GM19351 (cell line): ENCODE measurements around the gene PSEN1.

Experiments used
- ATAC-seq: cut with Tn5 transposase; IDR thresholded peaks from one replicate; pipeline ENCODE4 v1.9.1; 2021; ENCODE audit warnings: mild to moderate bottlenecking, moderate library complexity; ENCODE audit not compliant: unreplicated experiment

Gene PSEN1

GRCh38 chr14:73237786-73238423, 101.6 kb downstream of the PSEN1 start:
- no peak for ATAC-seq

DNA sequence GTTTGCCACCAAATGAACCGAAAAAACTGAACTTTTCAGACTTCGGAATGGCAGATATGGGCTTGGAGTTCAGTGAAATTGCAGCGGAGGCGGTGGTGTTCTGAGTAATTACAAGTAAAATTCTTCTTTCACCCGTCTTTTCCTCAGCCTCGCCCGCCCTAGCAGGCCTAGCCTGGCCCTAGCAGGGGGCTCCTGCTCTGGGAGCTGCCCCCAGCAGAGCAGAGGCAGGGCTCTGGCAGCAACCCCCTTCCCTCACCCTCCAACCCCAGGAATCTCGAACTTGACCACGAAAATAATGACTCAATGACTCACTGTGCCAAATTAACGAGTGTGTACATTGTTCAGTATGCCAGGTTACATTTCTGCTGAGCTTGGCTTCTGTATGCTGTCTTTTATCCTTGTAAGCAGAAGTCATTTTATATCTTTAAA, 102.1 kb downstream of the PSEN1 start:
- no peak for ATAC-seq

DNA sequence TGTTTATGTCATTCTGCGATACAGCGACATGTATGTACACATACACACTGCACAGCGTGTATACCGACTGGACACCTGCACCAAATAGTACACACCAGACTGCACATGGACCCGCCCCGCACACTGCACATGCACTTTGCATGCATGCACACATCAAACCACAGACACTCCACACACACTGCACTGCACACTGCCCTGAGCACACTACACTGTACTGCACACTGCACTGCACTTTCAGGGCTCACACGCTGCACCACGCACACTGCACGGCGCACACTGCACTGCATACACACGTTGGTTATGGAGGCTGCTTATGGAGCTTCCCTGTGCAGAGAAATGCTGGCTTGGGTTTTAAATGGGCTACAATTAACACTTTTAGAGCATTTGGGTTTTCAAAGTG, 102.6 kb downstream of the PSEN1 start:
- no peak for ATAC-seq

GRCh38 chr14:73239393-73240241, 103.3 kb downstream of the PSEN1 start:
- ATAC-seq = no peak

DNA sequence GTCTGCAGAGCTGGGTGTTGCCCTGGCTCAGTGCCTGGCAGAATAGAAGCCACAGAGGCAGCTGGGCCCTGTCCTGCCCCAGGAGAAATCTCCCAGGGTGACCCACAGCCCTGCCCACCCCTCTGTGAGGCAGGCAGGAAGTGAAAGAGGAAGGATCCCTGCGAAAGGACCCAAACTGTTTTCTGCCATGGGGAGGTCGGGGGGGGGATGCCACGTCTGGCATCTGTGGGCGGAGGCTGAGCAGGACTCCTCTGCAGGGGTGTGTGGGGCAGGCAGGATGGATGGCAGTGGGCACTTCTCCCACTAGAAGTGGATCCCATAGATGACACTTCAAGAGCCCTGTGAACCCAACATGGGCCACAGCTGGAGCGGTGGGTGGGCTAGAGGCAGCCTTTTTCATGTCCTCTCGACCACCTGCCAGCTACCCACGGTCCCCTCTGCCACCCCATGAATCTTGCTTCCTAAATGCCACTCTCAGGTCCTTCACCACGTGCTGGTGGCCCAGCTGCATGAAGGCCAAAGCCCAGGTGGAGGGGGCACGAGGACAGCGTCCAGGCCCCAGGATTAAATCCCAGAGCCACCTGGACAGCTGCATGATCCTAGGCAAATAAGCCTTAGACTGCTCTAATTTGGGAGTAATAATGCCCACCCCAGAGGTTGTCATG, 104.6 kb downstream of the PSEN1 start:
- ATAC-seq = no peak

DNA sequence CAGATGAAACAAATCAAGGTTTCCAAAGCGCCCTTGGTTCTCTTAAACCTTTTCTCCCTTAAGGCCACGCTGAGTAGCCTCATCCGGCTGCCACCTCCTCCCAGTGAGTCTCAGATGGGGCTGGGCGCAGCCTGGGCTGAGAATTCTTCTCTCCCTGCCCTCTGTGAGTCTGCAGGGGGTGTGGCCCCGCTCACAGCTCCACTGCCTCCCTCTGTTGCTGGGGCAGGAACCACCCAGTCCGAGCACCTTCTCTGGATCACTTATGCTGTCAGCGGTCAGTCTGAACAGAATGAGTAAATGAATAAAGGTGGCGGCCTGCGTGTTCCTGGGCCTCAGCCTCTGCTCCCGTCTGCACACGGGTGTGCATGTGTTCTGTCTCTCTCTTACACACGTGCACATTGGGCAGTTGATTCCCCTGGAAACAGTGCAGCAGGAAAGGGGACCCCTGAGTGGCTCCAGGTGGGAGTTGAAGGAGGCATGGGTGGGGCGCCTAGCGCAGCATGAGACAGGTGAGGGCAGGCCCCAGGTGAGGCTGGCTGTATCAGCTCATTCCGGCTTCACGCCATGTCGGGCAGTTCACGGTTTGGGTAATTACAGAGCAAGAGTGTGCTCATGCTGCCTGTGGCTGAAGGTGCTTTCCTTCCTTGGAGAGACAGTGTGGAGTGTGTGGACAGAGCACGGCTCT, 105.3 kb downstream of the PSEN1 start:
- no peak for ATAC-seq

GRCh38 chr14:73242357-73242901, 106.1 kb downstream of the PSEN1 start:
- ATAC-seq = no peak

DNA sequence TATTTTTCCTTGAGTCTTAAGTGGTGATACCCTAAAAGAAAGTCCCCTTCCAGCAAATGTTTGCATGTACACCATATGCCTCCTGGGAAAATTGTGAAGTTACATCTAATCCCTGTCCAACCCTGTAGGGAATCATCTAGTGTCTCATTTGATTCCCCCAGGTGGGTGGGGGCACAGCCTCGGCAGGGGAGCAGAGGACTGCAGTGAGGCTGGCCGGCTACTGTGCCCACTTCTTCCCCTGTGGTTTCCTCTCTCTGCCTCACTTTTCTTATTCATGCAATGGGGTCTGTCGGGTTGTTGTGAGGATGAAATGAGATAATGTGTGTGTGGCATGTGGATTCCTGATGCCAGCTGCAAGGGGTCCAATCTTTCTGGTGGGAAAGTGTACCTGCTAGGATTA, 107.0 kb downstream of the PSEN1 start:
- no peak for ATAC-seq

GRCh38 chr14:73243748-73244147, 107.4 kb downstream of the PSEN1 start:
- ATAC-seq = no peak

- ATAC-seq = no peak
Measured at GRCh38 chr14:73244541-73245290, 108.4 kb downstream of the PSEN1 start.

GRCh38 chr14:73245480-73246325, 109.4 kb downstream of the PSEN1 start:
- ATAC-seq = no peak

DNA sequence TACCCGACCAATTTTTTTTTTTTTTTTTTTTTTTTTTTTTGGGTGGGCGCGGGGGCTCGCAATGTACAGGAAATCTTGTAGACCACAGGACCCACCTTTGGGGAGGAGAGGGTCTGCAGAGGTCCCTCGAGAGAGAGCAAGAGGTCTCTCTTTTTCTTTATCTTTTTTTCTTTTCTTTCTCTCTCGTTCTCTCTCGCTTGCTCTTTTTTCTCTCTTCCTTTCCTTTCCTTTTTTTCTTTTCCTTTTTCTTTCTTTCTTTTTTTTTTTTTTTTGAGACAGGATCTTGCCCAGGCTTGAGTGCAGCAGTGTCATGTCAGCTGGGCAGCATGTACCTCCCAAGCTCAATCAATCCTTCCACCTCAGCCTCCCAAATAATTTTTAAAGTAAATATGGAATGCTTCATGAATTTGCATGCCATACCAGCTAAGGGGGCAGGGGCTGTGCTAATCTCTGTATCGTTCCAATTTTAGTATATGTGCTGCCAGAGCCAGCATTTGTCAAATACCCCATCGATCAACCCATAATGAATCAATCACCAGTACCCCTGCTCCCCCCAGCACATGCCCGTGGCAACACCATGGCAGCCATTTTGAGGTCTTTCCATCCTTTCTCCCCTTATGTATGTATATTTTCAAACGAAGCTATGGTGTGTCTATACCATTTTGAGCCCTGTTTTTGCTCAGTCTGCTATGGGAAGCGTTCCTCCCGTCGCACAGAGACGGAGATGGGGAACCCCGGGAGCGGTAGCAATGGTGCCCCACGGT, 110.3 kb downstream of the PSEN1 start:
- no peak for ATAC-seq

GRCh38 chr14:73248108-73248868, 112.0 kb downstream of the PSEN1 start:
- peak; percentile 61 for ATAC-seq

- no peak for ATAC-seq
Measured at GRCh38 chr14:73249108-73249507, 112.8 kb downstream of the PSEN1 start.

DNA sequence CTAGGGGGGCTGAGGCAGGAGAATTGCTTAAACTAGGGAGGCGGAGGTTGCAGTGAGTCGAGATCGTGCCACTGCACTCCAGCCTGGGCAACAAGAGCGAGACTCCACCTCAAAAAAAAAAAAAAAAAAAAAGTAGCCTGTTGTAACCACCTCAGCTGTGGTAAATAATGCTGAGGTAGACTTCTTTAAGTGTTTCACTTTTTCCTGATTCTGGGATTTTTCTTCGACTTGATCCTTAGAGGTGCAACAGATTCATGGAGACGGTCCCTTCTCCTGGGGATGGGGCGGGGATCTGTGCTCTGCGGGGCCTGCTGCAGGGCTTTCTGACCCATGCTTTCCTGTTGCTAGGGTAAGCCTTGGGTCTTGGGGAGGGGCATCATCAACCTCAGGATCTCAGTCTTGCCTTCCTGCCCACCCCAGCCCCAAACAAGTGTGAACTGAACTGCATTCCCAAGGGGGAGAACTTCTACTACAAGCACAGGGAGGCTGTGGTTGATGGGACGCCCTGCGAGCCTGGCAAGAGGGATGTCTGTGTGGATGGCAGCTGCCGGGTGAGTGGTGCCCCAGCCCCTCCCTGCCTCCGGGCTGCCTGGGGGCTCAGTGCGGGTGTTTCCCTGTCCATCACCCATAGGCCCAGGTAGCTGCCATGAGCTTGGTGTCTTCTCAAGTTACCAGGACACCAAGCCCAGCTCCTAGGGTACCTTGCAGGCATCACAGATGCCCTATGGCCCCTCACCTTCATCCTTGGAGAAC, 113.4 kb downstream of the PSEN1 start:
- ATAC-seq = no peak

- ATAC-seq = no peak
Measured at GRCh38 chr14:73250317-73250713, 114.0 kb downstream of the PSEN1 start.
